Endothelial cell (in vitro differentiated cells): ENCODE data around the gene CELA2A. TPM values are rescaled to one million over a fixed set of nuclear protein-coding genes. Genes with fewer than 3 reads are reported as not detected.
"Not testable (repeated sequence)": the region's sequence is repeated elsewhere in the genome, so short reads cannot be mapped to it uniquely, and the experiment has no call there.

Source experiments
- DNase-seq: peaks from one replicate; pipeline ENCODE4 v3.0.0; 2021; ENCODE audit warnings: low spot score
- H3K27ac Mint-ChIP-seq: one replicate; pipeline ENCODE4 v1.8.0; 2021; ENCODE audit warnings: mixed read lengths, inconsistent platforms; ENCODE audit not compliant: unreplicated experiment
- H3K27me3 Mint-ChIP-seq: one replicate; pipeline ENCODE4 v1.8.0; 2021; ENCODE audit warnings: mild to moderate bottlenecking, moderate library complexity, mixed read lengths, inconsistent platforms; ENCODE audit not compliant: unreplicated experiment
- H3K36me3 Mint-ChIP-seq: one replicate; pipeline ENCODE4 v1.8.0; 2021; ENCODE audit warnings: mild to moderate bottlenecking, low read depth, mixed read lengths, inconsistent platforms; ENCODE audit not compliant: unreplicated experiment
- H3K4me1 Mint-ChIP-seq: one replicate; pipeline ENCODE4 v1.8.0; 2021; ENCODE audit warnings: mild to moderate bottlenecking, mixed read lengths, inconsistent platforms; ENCODE audit not compliant: unreplicated experiment
- H3K4me3 Mint-ChIP-seq: one replicate; pipeline ENCODE4 v1.8.0; 2021; ENCODE audit warnings: mild to moderate bottlenecking, mixed read lengths, inconsistent platforms; ENCODE audit not compliant: unreplicated experiment
- H3K9me3 Mint-ChIP-seq: one replicate; pipeline ENCODE4 v1.8.0; 2021; ENCODE audit warnings: mixed read lengths, inconsistent platforms; ENCODE audit not compliant: unreplicated experiment
- total RNA-seq: library from RNA; stranded (reverse); fragmentation: NEBNext Ultra II Directional; extraction: Animal tissue kit (Norgen Biotek cat#: 25700); gene quantifications from one replicate; pipeline ENCODE4 v1.2.1, GENCODE V29; 2021; ENCODE audit not compliant: unreplicated experiment
- TF ChIP-seq, protein P1 (sequence below): fragments of 200-600 bp; sonication (generic); IDR thresholded peaks from one replicate; pipeline ENCODE4 v1.5.0; 2021; ENCODE audit warnings: antibody characterized with exemption; ENCODE audit not compliant: unreplicated experiment

Gene CELA2A
- total RNA-seq, 1 donor from 2014 or later, result not detected

DNA sequence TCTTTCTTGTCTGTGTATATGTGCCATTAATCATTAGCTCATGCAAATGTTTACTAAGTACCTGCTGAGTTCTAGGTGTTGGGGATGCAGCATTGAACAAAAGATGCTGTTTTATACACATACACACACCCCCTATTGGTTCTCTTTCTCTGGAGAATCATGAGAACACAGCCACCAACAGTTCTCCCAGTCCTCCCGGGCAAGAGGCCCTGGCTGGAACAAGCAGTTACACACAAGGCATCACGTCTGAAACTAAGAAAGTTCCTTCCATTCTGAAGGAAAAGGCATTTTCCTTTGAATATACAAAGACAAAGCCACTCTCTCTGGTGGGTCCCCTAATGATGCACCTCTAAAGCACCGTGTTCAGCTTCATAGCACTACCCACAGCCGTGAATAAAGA, 56.7 kb downstream of the CELA2A start:
- no peak for DNase-seq
- TF ChIP-seq, protein P1, sequence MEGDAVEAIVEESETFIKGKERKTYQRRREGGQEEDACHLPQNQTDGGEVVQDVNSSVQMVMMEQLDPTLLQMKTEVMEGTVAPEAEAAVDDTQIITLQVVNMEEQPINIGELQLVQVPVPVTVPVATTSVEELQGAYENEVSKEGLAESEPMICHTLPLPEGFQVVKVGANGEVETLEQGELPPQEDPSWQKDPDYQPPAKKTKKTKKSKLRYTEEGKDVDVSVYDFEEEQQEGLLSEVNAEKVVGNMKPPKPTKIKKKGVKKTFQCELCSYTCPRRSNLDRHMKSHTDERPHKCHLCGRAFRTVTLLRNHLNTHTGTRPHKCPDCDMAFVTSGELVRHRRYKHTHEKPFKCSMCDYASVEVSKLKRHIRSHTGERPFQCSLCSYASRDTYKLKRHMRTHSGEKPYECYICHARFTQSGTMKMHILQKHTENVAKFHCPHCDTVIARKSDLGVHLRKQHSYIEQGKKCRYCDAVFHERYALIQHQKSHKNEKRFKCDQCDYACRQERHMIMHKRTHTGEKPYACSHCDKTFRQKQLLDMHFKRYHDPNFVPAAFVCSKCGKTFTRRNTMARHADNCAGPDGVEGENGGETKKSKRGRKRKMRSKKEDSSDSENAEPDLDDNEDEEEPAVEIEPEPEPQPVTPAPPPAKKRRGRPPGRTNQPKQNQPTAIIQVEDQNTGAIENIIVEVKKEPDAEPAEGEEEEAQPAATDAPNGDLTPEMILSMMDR, result no peak
- H3K27me3 Mint-ChIP-seq, result peaks cover 3% of the 10 kb centered on the region
- H3K4me3 Mint-ChIP-seq, result no peak overlapping the region
- no peaks in the 10 kb centered on the region for H3K9me3 Mint-ChIP-seq
- peaks cover 12% of the 10 kb centered on the region for H3K4me1 Mint-ChIP-seq
- peaks cover 16% of the 10 kb centered on the region for H3K36me3 Mint-ChIP-seq
- peak overlapping the region; percentile 16 for H3K27ac Mint-ChIP-seq

DNA sequence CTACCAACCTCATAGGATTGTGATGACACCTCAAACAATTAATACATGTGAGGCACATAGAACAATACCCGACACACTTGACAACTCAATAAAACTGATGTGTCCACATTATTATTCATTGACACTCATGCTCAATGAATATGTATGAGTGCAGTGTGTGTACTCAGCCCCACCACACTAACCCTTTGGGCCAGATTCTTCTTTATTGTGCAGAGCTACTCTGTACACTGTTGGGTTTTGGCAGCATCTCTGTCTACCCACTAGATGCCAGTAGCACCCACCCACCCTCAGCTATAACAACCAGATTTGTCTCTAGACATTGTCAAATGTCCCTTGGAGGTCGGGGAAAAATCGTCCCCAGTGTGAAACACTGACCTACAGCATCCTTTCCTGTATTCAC, 57.4 kb downstream of the CELA2A start:
- Mint-ChIP-seq H3K9me3 (no peaks in the 10 kb centered on the region), H3K27me3 (peaks cover 3% of the 10 kb centered on the region), H3K27ac (no peak overlapping the region), H3K36me3 (peaks cover 16% of the 10 kb centered on the region), H3K4me3 (no peak overlapping the region), H3K4me1 (peaks cover 12% of the 10 kb centered on the region)
- DNase-seq, result no peak
- TF ChIP-seq, protein P1, result no peak

DNA sequence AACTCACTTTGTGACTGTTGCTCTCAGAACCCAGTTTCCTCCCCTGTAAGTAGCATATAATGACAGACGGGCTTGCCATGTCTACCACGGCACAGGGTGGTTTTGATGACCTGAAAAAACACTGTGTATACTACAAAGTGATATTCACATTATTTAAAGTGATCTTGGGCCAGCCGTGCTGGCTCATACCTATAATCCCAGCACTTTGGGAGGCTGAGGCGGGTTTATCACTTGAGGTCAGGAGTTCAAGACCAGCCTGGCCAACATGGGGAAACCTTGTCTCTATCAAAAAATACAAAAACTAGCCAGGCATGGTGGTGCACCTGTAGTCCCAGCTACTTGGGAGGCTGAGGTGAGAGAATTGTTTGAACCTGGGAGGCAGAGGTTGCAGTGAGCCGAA, 58.0 kb downstream of the CELA2A start:
- H3K4me3 Mint-ChIP-seq, H3K4me1 Mint-ChIP-seq, DNase-seq, H3K27me3 Mint-ChIP-seq, H3K27ac Mint-ChIP-seq, H3K9me3 Mint-ChIP-seq: not testable (repeated sequence)
- peaks cover 19% of the 10 kb centered on the region for H3K36me3 Mint-ChIP-seq

DNA sequence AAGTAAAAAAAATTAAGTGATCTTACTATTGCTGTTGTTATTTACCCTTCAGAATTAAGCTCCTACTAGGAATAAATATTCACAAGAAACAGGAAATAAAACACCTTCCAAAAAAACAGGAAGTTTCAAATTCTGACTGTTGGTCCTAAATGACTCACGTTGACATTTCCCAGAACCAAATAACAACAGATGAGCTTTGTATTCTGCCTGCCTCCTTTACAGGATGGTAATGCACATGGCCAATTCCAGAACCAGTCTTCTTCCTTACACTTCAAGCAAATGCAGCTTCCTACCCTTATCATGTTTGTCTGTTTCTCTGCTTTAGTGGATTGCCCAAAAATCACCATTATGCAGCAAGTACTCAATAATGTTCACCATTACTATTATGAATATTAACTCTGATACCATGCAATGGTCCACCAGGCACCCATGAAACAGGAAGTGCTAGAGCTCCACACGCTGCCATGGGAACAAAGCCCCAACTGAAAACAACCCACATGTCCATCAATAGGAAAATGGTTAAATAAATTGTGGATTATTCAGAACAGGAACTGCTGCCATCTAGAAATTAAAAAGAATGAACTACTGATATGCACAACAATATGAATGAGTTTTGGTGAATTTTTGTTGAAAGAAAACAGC, 58.6 kb downstream of the CELA2A start:
- Mint-ChIP-seq H3K36me3 (peaks cover 19% of the 10 kb centered on the region), H3K4me1 (peaks cover 10% of the 10 kb centered on the region), H3K27ac (peak overlapping the region; percentile 87), H3K4me3 (no peak overlapping the region), H3K9me3 (no peaks in the 10 kb centered on the region), H3K27me3 (peaks cover 3% of the 10 kb centered on the region)
- TF ChIP-seq, protein P1, result no peak
- no peak for DNase-seq

DNA sequence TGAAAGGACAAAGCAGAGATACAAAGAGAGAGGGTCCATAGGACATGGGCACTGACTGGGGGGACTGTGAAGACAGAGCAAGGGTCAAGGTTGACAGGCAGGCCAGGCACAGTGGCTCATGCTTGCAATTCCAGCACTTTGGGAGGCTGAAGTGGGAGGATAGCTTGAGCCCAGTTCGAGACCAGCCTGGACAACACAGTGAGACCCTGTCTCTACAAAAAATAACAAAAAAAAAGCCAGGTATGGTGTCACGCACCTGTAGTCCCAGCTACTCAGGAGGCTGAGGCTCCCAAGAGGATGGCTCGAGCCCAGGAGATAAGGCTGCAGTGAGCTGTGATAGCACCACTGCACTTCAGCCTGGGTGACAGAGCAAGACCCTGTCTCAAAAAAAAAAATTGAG, 63.1 kb downstream of the CELA2A start:
- TF ChIP-seq, protein P1, result no peak
- no peaks in the 10 kb centered on the region for H3K27me3 Mint-ChIP-seq
- no peak overlapping the region for H3K27ac Mint-ChIP-seq

DNA sequence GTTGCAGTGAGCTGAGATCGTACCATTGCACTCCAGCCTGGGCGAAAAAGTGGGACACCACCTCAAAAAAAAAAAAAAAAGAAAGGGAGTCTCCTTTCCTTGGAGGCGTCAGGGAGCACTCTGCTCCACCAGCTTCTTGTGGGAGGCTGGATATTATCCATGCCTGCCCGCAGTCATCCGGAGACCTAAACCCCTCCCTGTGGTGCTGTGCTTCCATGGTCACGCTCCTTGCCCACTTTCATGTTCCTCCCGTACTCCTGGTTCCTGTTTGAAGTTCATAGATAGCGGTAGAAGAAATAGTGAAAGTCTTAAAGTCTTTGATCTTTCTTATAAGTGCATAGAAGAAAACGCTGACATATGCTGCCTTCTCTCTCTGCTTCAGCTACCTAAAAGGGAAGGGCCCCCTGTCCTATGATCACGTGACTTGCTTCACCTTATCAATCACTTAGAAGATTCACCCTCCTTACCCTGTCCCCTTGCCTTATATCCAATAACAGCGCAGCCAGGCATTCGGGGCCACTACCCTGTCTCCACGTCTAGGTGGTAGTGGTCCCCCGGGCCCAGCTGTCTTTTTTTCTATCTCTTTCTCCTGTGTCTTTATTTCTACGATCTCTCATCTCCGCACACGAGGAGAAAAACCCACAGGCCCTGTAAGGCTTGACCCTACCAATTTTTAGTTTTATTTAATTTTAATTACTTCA, 64.8 kb downstream of the CELA2A start:
- not testable (repeated sequence) for H3K9me3 Mint-ChIP-seq, H3K27ac Mint-ChIP-seq, DNase-seq, H3K4me3 Mint-ChIP-seq
- Mint-ChIP-seq H3K4me1 (peaks cover 20% of the 10 kb centered on the region), H3K36me3 (peaks cover 13% of the 10 kb centered on the region), H3K27me3 (peaks cover 11% of the 10 kb centered on the region)

More for the DNA sequence above, 63.1 kb downstream of the CELA2A start:
- Mint-ChIP-seq H3K36me3 (peaks cover 13% of the 10 kb centered on the region), H3K4me3 (no peak overlapping the region), H3K9me3 (no peaks in the 10 kb centered on the region), H3K4me1 (peaks cover 17% of the 10 kb centered on the region)
- no peak for DNase-seq
